ENCODE data around the gene DLX2. TPM values are rescaled to one million over a fixed set of nuclear protein-coding genes. Genes with fewer than 3 reads are reported as not detected.

The DLX2 gene
- polyA plus RNA-seq, 3 donors, result 0.08 TPM; not detected in 2

GRCh38 chr2:172072706-172073105 is 30.0 kb downstream of the DLX2 start:
- Histone ChIP-seq H4K20me1 (ENCODE audit: insufficient read depth, low read length) (no peaks in the 10 kb centered on the region), H2AFZ (ENCODE audit: insufficient read depth, low read depth, low read length, poor library complexity, severe bottlenecking) (no peak overlapping the region), H3K36me3 (replicated peaks in 1 of 2; ENCODE audit: control insufficient read depth in 1 of 2, insufficient read depth in 2 of 2, low read length in 2 of 2) (no peaks in the 10 kb centered on the region), H3K9me3 (replicated peaks in 1 of 2; ENCODE audit: control insufficient read depth in 1 of 2, insufficient read depth in 1 of 2, low read length in 2 of 2) (no peaks in the 10 kb centered on the region), H3K9ac (ENCODE audit: insufficient read depth, low read length, poor library complexity, severe bottlenecking) (no peak overlapping the region), H3K4me2 (replicated peaks; ENCODE audit: extremely low read depth, low read length, poor library complexity, severe bottlenecking) (no peak overlapping the region), H3K79me2 (ENCODE audit: insufficient read depth, low read length) (no peaks in the 10 kb centered on the region), H3K4me3 (replicated peaks in 1 of 3; ENCODE audit: low read depth in 2 of 3, low read length in 3 of 3) (no peak overlapping the region), H3K27ac (ENCODE audit: low read depth in 1 of 2, low read length in 2 of 2) (no peak overlapping the region), H3K4me1 (ENCODE audit: control insufficient read depth in 1 of 2, insufficient read depth in 2 of 2, low read length in 2 of 2) (no peaks in the 10 kb centered on the region), H3K27me3 (ENCODE audit: control insufficient read depth in 2 of 2, insufficient read depth in 2 of 2, low read length in 2 of 2) (peaks cover 2 to 13% of the 10 kb centered on the region in 2 donors)
- Mint-ChIP-seq H3K27ac (no peak overlapping the region), H3K36me3 (peaks cover 0 to 1% of the 10 kb centered on the region in 2 donors), H3K4me3 (no peak overlapping the region), H3K27me3 (ENCODE audit: low read depth in 3 of 3) (peaks cover 4 to 18% (median 7%) of the 10 kb centered on the region in 3 donors), H3K9me3 (peaks cover 0 to 2% (median 0%) of the 10 kb centered on the region in 7 donors), H3K4me1 (no peaks in the 10 kb centered on the region)
- intact Hi-C loops (cut with micrococcal nuclease), result no loop called here
- 100% methylated on average over 1 of the region's 2 CpGs for WGBS (ENCODE audit: insufficient coverage)
- no peak for DNase-seq
- no peak for TF ChIP-seq CTCF (IDR thresholded peaks at IDR 0.05)

GRCh38 chr2:172072303-172072702 is 30.4 kb downstream of the DLX2 start:
- Histone ChIP-seq H3K9me3 (replicated peaks in 1 of 2; ENCODE audit: control insufficient read depth in 1 of 2, insufficient read depth in 1 of 2, low read length in 2 of 2) (no peaks in the 10 kb centered on the region), H3K9ac (ENCODE audit: insufficient read depth, low read length, poor library complexity, severe bottlenecking) (no peak overlapping the region), H3K4me2 (replicated peaks; ENCODE audit: extremely low read depth, low read length, poor library complexity, severe bottlenecking) (no peak overlapping the region), H2AFZ (ENCODE audit: insufficient read depth, low read depth, low read length, poor library complexity, severe bottlenecking) (no peak overlapping the region), H3K27ac (ENCODE audit: low read depth in 1 of 2, low read length in 2 of 2) (no peak overlapping the region), H3K79me2 (ENCODE audit: insufficient read depth, low read length) (no peaks in the 10 kb centered on the region), H3K36me3 (replicated peaks in 1 of 2; ENCODE audit: control insufficient read depth in 1 of 2, insufficient read depth in 2 of 2, low read length in 2 of 2) (no peaks in the 10 kb centered on the region), H3K4me3 (replicated peaks in 1 of 3; ENCODE audit: low read depth in 2 of 3, low read length in 3 of 3) (no peak overlapping the region), H4K20me1 (ENCODE audit: insufficient read depth, low read length) (no peaks in the 10 kb centered on the region), H3K4me1 (ENCODE audit: control insufficient read depth in 1 of 2, insufficient read depth in 2 of 2, low read length in 2 of 2) (no peaks in the 10 kb centered on the region), H3K27me3 (ENCODE audit: control insufficient read depth in 2 of 2, insufficient read depth in 2 of 2, low read length in 2 of 2) (peaks cover 1 to 12% of the 10 kb centered on the region in 2 donors)
- no peak for DNase-seq
- 100% methylated on average over 2 of the region's 3 CpGs for WGBS (ENCODE audit: insufficient coverage)
- intact Hi-C loops (cut with micrococcal nuclease), result no loop called here
- Mint-ChIP-seq H3K4me1 (no peaks in the 10 kb centered on the region), H3K27me3 (ENCODE audit: low read depth in 3 of 3) (peaks cover 4 to 18% (median 7%) of the 10 kb centered on the region in 3 donors), H3K4me3 (no peak overlapping the region), H3K36me3 (peaks cover 0 to 1% of the 10 kb centered on the region in 2 donors), H3K9me3 (peaks cover 0 to 2% (median 0%) of the 10 kb centered on the region in 7 donors), H3K27ac (no peak overlapping the region)
- TF ChIP-seq CTCF (IDR thresholded peaks at IDR 0.05), result no peak
